HEK293T (cell line): ENCODE data around the gene OR52H1.

Experiments used
- BHLHE40 ChIP-seq: fragments of 450-650 bp; IDR thresholded peaks from 2 replicates; pipeline ENCODE4 v1.6.1; 2016; ENCODE audit warnings: mild to moderate bottlenecking, moderate library complexity, borderline replicate concordance
- CTBP1 ChIP-seq: fragments of 450-650 bp; IDR thresholded peaks from 2 replicates; pipeline ENCODE4 v1.6.1; 2016; ENCODE audit warnings: borderline replicate concordance
- PKNOX1 ChIP-seq: fragments of 450-650 bp; IDR thresholded peaks from 2 replicates; pipeline ENCODE4 v1.6.1; 2016

DNA sequence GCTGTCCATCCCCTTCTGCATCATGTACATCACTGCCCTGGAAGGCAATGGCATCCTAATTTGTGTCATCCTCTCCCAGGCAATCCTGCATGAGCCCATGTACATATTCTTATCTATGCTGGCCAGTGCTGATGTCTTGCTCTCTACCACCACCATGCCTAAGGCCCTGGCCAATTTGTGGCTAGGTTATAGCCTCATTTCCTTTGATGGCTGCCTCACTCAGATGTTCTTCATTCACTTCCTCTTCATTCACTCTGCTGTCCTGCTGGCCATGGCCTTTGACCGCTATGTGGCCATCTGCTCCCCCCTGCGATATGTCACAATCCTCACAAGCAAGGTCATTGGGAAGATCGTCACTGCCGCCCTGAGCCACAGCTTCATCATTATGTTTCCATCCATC lies 32.7 kb upstream of the OR52H1 start:
- TF ChIP-seq CTBP1 (no peak), BHLHE40 (no peak), PKNOX1 (no peak)
